H1 (cell line): ENCODE results near the gene TNFRSF6B. TPM values are rescaled to one million over a fixed set of nuclear protein-coding genes. Genes with fewer than 3 reads are reported as not detected.

Experiments used
- CTCF ChIA-PET: fragments of 300-600 bp; sonication (Branson Sonifier 250); formaldehyde crosslinking; loops from one replicate; lab custom pipeline; 2021; ENCODE audit not compliant: partially characterized antibody; lab: Charles Lee
- POLR2A ChIA-PET: fragments of 300-600 bp; sonication (Branson Sonifier 250); formaldehyde crosslinking; loops from one replicate; lab custom pipeline; 2021; ENCODE audit warnings: inconsistent platforms; ENCODE audit not compliant: partially characterized antibody; lab: Charles Lee
- DNase-seq, 2 experiments: peaks; one replicate each; pipeline versions ENCODE4 v3.0.0 to v3.0.0-alpha.2; 2010 to 2022; ENCODE audit warnings: low spot score in 2 of 2, low read depth in 1 of 2, mixed read lengths in 1 of 2
- FAIRE-seq: peaks from 2 replicates; lab custom pipeline; 2011; peaks lifted over from hg19 to GRCh38; lab: Jason Lieb, UNC
- H2AFZ ChIP-seq: 2 replicates; pipeline ENCODE4 v1.8.1; 2012; ENCODE audit warnings: low read length, inconsistent platforms
- H2AK5ac ChIP-seq: 2 replicates; pipeline ENCODE4 v1.6.1; 2013; ENCODE audit warnings: low read depth, low read length
- H2BK120ac ChIP-seq: replicated peaks from 2 replicates; pipeline ENCODE3; 2013; ENCODE audit warnings: low read depth, low read length, inconsistent platforms
- H2BK12ac ChIP-seq: 2 replicates; pipeline ENCODE4 v1.6.1; 2013; ENCODE audit warnings: low read depth, low read length
- H2BK15ac ChIP-seq: 2 replicates; pipeline ENCODE4 v1.6.1; 2013; ENCODE audit warnings: low read length
- H2BK20ac ChIP-seq: 2 replicates; pipeline ENCODE4 v1.6.1; 2013; ENCODE audit warnings: low read length
- H2BK5ac ChIP-seq: 2 replicates; pipeline ENCODE4 v1.6.1; 2013; ENCODE audit warnings: low read depth, low read length
- H3K14ac ChIP-seq: 2 replicates; pipeline ENCODE4 v1.6.1; 2013; ENCODE audit warnings: inconsistent platforms; ENCODE audit not compliant: insufficient read length
- H3K18ac ChIP-seq: 2 replicates; pipeline ENCODE4 v1.6.1; 2013; ENCODE audit warnings: low read length; ENCODE audit errors: extremely low read depth
- H3K23ac ChIP-seq: 2 replicates; pipeline ENCODE4 v1.6.1; 2013; ENCODE audit warnings: inconsistent platforms; ENCODE audit not compliant: insufficient read length
- H3K23me2 ChIP-seq: 2 replicates; pipeline ENCODE4 v1.6.1; 2013; ENCODE audit warnings: low read depth, low read length
- H3K27ac ChIP-seq: 2 replicates; pipeline ENCODE4 v1.6.1; 2011; ENCODE audit warnings: low read depth, low read length, inconsistent platforms
- H3K27me3 ChIP-seq, 4 experiments: replicated peaks in 1 of 4; 1 replicate in 1 of 4; 2 replicates in 3 of 4; pipeline versions ENCODE4 v1.6.1 to v1.8.1; 2011 to 2013; ENCODE audit warnings: low read length in 3 of 4, mild to moderate bottlenecking in 3 of 4, inconsistent platforms in 2 of 4, mixed read lengths in 2 of 4, moderate library complexity in 1 of 4; ENCODE audit not compliant: control insufficient read depth in 3 of 4, insufficient read depth in 3 of 4; ENCODE audit errors: extremely low read depth in 1 of 4
- H3K36me3 ChIP-seq, 4 experiments: 2 replicates each; pipeline versions ENCODE4 v1.6.1 to v1.8.1; 2011 to 2013; ENCODE audit warnings: mild to moderate bottlenecking in 4 of 4, low read length in 3 of 4, moderate library complexity in 2 of 4, control low read depth in 1 of 4, inconsistent platforms in 1 of 4; ENCODE audit not compliant: insufficient read depth in 4 of 4, control insufficient read depth in 2 of 4
- H3K4ac ChIP-seq: replicated peaks from 2 replicates; pipeline ENCODE3; 2013; ENCODE audit warnings: low read length, low read depth, mixed read lengths, inconsistent platforms; ENCODE audit not compliant: insufficient read length
- H3K4me1 ChIP-seq, 4 experiments: replicated peaks in 1 of 4; 1 replicate in 1 of 4; 2 replicates in 3 of 4; pipeline versions ENCODE4 v1.6.1 to v1.8.1; 2011 to 2013; ENCODE audit warnings: low read length in 3 of 4, inconsistent platforms in 2 of 4, mixed read lengths in 1 of 4; ENCODE audit not compliant: insufficient read depth in 4 of 4, control insufficient read depth in 3 of 4
- H3K4me2 ChIP-seq, 2 experiments: 2 replicates each; pipeline versions ENCODE4 v1.6.1 to v1.8.1; 2011 to 2013; ENCODE audit warnings: low read depth in 2 of 2, low read length in 2 of 2, control low read depth in 1 of 2, inconsistent platforms in 1 of 2, mild to moderate bottlenecking in 1 of 2; ENCODE audit not compliant: insufficient read depth in 1 of 2
- H3K4me3 ChIP-seq, 4 experiments: fragments of 200-600, 300-600 bp in 1 of 4; sonication (generic), shearing (Covaris generic), sonication (Bioruptor Twin) in 1 of 4; 2 replicates each; pipeline versions ENCODE4 v1.5.1 to v1.8.1; 2011 to 2016; ENCODE audit warnings: low read length in 4 of 4, low read depth in 3 of 4, control low read depth in 2 of 4, inconsistent platforms in 2 of 4, mild to moderate bottlenecking in 2 of 4, mixed read lengths in 1 of 4, moderate library complexity in 1 of 4; ENCODE audit not compliant: insufficient read depth in 2 of 4; ENCODE audit errors: extremely low read depth in 1 of 4
- H3K56ac ChIP-seq: replicated peaks from 2 replicates; pipeline ENCODE3; 2013; ENCODE audit warnings: low read depth, mild to moderate bottlenecking, mixed read lengths, low read length, inconsistent platforms; ENCODE audit not compliant: insufficient read length
- H3K79me1 ChIP-seq: 2 replicates; pipeline ENCODE4 v1.6.1; 2013; ENCODE audit warnings: low read depth, low read length, control low read depth
- H3K79me2 ChIP-seq, 2 experiments: 2 replicates each; pipeline versions ENCODE4 v1.6.1 to v1.8.1; 2012 to 2013; ENCODE audit warnings: low read length in 2 of 2, mild to moderate bottlenecking in 2 of 2, inconsistent platforms in 1 of 2; ENCODE audit not compliant: insufficient read depth in 2 of 2, control insufficient read depth in 1 of 2
- H3K9ac ChIP-seq, 4 experiments: replicated peaks in 1 of 4; 1 replicate in 1 of 4; 2 replicates in 3 of 4; pipeline versions ENCODE4 v1.6.1 to v1.8.1; 2011 to 2013; ENCODE audit warnings: low read depth in 3 of 4, low read length in 3 of 4, control low read depth in 2 of 4, mild to moderate bottlenecking in 2 of 4, moderate library complexity in 2 of 4, inconsistent platforms in 1 of 4; ENCODE audit errors: extremely low read depth in 1 of 4
- H3K9me3 ChIP-seq, 2 experiments: 2 replicates each; pipeline versions ENCODE4 v1.6.1 to v1.8.1; 2012 to 2013; ENCODE audit warnings: mild to moderate bottlenecking in 2 of 2, moderate library complexity in 2 of 2, control low read depth in 1 of 2, inconsistent platforms in 1 of 2, low read depth in 1 of 2, low read length in 1 of 2, mixed read lengths in 1 of 2; ENCODE audit not compliant: insufficient read depth in 2 of 2
- H4K20me1 ChIP-seq, 2 experiments: replicated peaks in 1 of 2; 2 replicates each; pipeline versions ENCODE3 to v1.8.1; 2011 to 2013; ENCODE audit warnings: inconsistent platforms in 2 of 2, low read length in 2 of 2, mild to moderate bottlenecking in 1 of 2; ENCODE audit not compliant: insufficient read depth in 2 of 2, control insufficient read depth in 1 of 2
- H4K5ac ChIP-seq: 2 replicates; pipeline ENCODE4 v1.6.1; 2013; ENCODE audit warnings: low read length, low read depth, mixed read lengths, inconsistent platforms; ENCODE audit not compliant: insufficient read length
- H4K8ac ChIP-seq: 2 replicates; pipeline ENCODE4 v1.8.0; 2013; ENCODE audit warnings: mild to moderate bottlenecking, moderate library complexity, low read length, inconsistent platforms; ENCODE audit not compliant: insufficient read depth; ENCODE audit errors: extremely low read depth
- H4K91ac ChIP-seq: replicated peaks from 2 replicates; pipeline ENCODE3; 2013; ENCODE audit warnings: low read length, mixed read lengths, inconsistent platforms; ENCODE audit not compliant: insufficient read length
- BCL11A ChIP-seq, 2 experiments: IDR thresholded peaks; one replicate each; pipeline ENCODE4 v1.6.1; 2011; ENCODE audit warnings: low read depth in 2 of 2, low read length in 2 of 2, mild to moderate bottlenecking in 2 of 2
- CHD2 ChIP-seq: IDR thresholded peaks from 2 replicates; pipeline ENCODE4 v1.6.1; 2012; ENCODE audit warnings: low read length, improper control_type of control experiment
- EGR1 ChIP-seq: IDR thresholded peaks from 2 replicates; pipeline ENCODE4 v1.6.1; 2011; ENCODE audit warnings: low read depth, low read length, borderline replicate concordance
- EZH2 ChIP-seq: fragments of 200-600 bp; sonication (generic); IDR thresholded peaks from 2 replicates; pipeline ENCODE4 v1.7.1; 2012; ENCODE audit warnings: low read depth, mild to moderate bottlenecking, moderate library complexity, low read length, inconsistent platforms; ENCODE audit not compliant: severe bottlenecking
- GABPA ChIP-seq: IDR thresholded peaks from 2 replicates; pipeline ENCODE4 v1.6.1; 2011; ENCODE audit warnings: mild to moderate bottlenecking, low read length, moderate library complexity, borderline replicate concordance; ENCODE audit not compliant: insufficient read depth
- JUN ChIP-seq: IDR thresholded peaks from 2 replicates; pipeline ENCODE4 v1.6.1; 2011; ENCODE audit warnings: low read depth, mild to moderate bottlenecking, improper control_type of control experiment, low read length
- KDM5A ChIP-seq: fragments of 200-600 bp; IDR thresholded peaks from 2 replicates; pipeline ENCODE4 v1.7.1; 2012; ENCODE audit warnings: mild to moderate bottlenecking, low read length, inconsistent platforms, mixed read lengths
- MAX ChIP-seq: IDR thresholded peaks from 2 replicates; pipeline ENCODE4 v1.6.1; 2012; ENCODE audit warnings: inconsistent platforms
- NRF1 ChIP-seq: IDR thresholded peaks from 2 replicates; pipeline ENCODE4 v1.6.1; 2011; ENCODE audit warnings: mild to moderate bottlenecking, low read depth, low read length, improper control_type of control experiment
- POLR2A ChIP-seq, 2 experiments: IDR thresholded peaks; 1 replicate in 1 of 2; 2 replicates in 1 of 2; pipeline ENCODE4 v1.6.1; 2011; ENCODE audit warnings: low read depth in 2 of 2, low read length in 2 of 2, mild to moderate bottlenecking in 2 of 2; ENCODE audit errors: control extremely low read depth in 1 of 2
- RXRA ChIP-seq: IDR thresholded peaks from 2 replicates; pipeline ENCODE4 v1.6.1; 2011; ENCODE audit warnings: low read depth, mild to moderate bottlenecking, low read length, moderate library complexity; ENCODE audit not compliant: insufficient read depth
- SRF ChIP-seq: IDR thresholded peaks from 2 replicates; pipeline ENCODE4 v1.6.1; 2011; ENCODE audit warnings: mild to moderate bottlenecking, low read depth, low read length, moderate library complexity
- WGBS, 2 experiments: shearing (Covaris generic) in 1 of 2; methylation state at CpG; one replicate each; pipeline versions ENCODE4 v1.1.6 to v1.1.7; 2013 to 2015; ENCODE audit warnings: low lambda C conversion rate in 2 of 2, mixed read lengths in 2 of 2, inconsistent platforms in 1 of 2, low coverage in 1 of 2, missing lambda C conversion rate in 1 of 2; ENCODE audit not compliant: insufficient replicate concordance in 2 of 2, insufficient coverage in 1 of 2, insufficient read length in 1 of 2; ENCODE audit errors: extremely low coverage in 1 of 2, missing lambda C conversion rate in 1 of 2; 5-methylcytosine and 5-hydroxymethylcytosine counted together
- polyA plus RNA-seq, 7 experiments: library from polyadenylated mRNA; depleted of rRNA in 3 of 7; stranded (reverse) in 5 of 7; unstranded in 2 of 7; fragments of >200 nt in 5 of 7; fragments of 200-250 nt in 2 of 7; gene quantifications; 1 replicate in 5 of 7; 2 replicates in 1 of 7; 4 replicates in 1 of 7; pipeline versions ENCODE4 v1.2.1 to v1.2.3, GENCODE V29; 2011 to 2013; ENCODE audit warnings: missing spikeins in 2 of 7, mixed read lengths in 2 of 7
- total RNA-seq: library from RNA; stranded (reverse); fragmentation: NEBNext Ultra II Directional; extraction: Animal tissue kit (Norgen Biotek cat#: 25700); gene quantifications from 2 replicates; pipeline ENCODE4 v1.2.1, GENCODE V29; 2021

The TNFRSF6B gene
- total and polyA plus RNA-seq, 2 of the 8 experiments (the other 6 are each of a cell fraction or from before 2014, with no cell fraction given): 3.1 TPM; not detected in 1

DNA sequence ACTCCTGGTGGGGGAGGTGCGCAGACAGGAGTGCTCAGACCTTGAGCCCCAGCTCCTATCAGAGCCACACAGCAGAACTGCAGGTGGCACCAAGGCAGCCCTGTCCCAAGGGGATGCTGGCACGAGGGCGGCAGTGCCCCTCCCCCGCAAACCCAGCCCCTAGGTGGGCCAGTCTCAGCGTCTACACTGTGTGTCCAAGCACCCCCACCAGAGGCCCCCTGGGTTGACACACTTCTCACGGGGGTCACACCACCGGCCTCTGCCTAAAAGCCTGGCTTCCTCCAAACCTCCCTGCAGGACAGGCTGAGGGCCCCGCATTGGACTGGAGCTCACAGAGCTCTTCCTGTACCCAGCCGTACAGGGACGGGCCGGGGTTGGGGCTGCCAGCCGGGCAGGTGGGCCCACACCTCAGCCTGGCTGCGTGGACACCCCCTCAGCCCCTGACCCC, 51.2 kb downstream of the TNFRSF6B start:
- peak overlapping the region; percentile 71; the same call in 1 of the 2 replicates for H2BK5ac ChIP-seq
- H3K18ac ChIP-seq: no peak overlapping the region
- H3K9ac ChIP-seq: no peak overlapping the region
- FAIRE-seq (no peak), DNase-seq (no peak)
- CTCF ChIA-PET: no interaction called here
- H3K27me3 ChIP-seq: no peaks in the 10 kb centered on the region
- H2AK5ac ChIP-seq: no peak overlapping the region
- no peak overlapping the region for H3K4me2 ChIP-seq
- peaks cover 0 to 14% (median 4%) of the 10 kb centered on the region in 4 experiments; a peak in 6 of 7 replicates for H3K4me1 ChIP-seq
- 96% methylated on average over 10 of the region's 13 CpGs; no CpG with 5 or more reads in 1 of the 2 experiments for WGBS, 2 experiments
- no peak overlapping the region for H2AFZ ChIP-seq
- H3K79me1 ChIP-seq: no peaks in the 10 kb centered on the region; the same call in 1 of the 2 replicates
- no peak overlapping the region for H3K14ac ChIP-seq
- H3K79me2 ChIP-seq: no peaks in the 10 kb centered on the region
- no peak overlapping the region for H3K23ac ChIP-seq
- no peak for TF ChIP-seq KDM5A
- TF ChIP-seq MAX: no peak
- TF ChIP-seq BCL11A (IDR thresholded peaks at IDR 0.05; ENCODE audit: low read depth in 2 of 2, low read length in 2 of 2): no peak
- TF ChIP-seq JUN: no peak
- no peak for TF ChIP-seq EZH2
- no peak for TF ChIP-seq NRF1
- no peak for TF ChIP-seq GABPA
- no peak for TF ChIP-seq POLR2A (IDR thresholded peaks at IDR 0.05; ENCODE audit: control extremely low read depth in 1 of 2, low read depth in 2 of 2, low read length in 2 of 2)
- no peak for TF ChIP-seq SRF
- no peak for TF ChIP-seq CHD2
- TF ChIP-seq EGR1: no peak
- TF ChIP-seq RXRA: no peak
- no peaks in the 10 kb centered on the region for H3K9me3 ChIP-seq
- POLR2A ChIA-PET: interaction anchor here (0.6 to 1.8 kb wide), 3 partner anchors 9 to 49 kb away, joined by 3 to 6 read pairs (median 3); no protein-coding TSS in a partner anchor
- H4K8ac ChIP-seq: no peak overlapping the region; the same call in none of the 2 replicates
- H2BK120ac ChIP-seq: no peak overlapping the region
- no peak overlapping the region for H4K91ac ChIP-seq
- no peak overlapping the region for H3K56ac ChIP-seq
- peaks cover 0 to 9% (median 3%) of the 10 kb centered on the region in 4 experiments; a peak in 4 of 8 replicates for H3K36me3 ChIP-seq
- peaks cover 0 to 3% of the 10 kb centered on the region in 2 experiments for H4K20me1 ChIP-seq
- no peaks in the 10 kb centered on the region for H3K23me2 ChIP-seq
- no peak overlapping the region for H3K27ac ChIP-seq
- H4K5ac ChIP-seq: no peak overlapping the region
- H2BK15ac ChIP-seq: no peak overlapping the region
- H2BK12ac ChIP-seq: no peak overlapping the region
- H3K4ac ChIP-seq: no peak overlapping the region
- H3K4me3 ChIP-seq: no peak overlapping the region
- no peak overlapping the region for H2BK20ac ChIP-seq
